Tibial nerve (tissue), 4 donors: ENCODE measurements around the gene PIM1. TPM values are rescaled to one million over a fixed set of nuclear protein-coding genes. Genes with fewer than 3 reads are reported as not detected.

Experiments used
- DNase-seq, 2 donors: peaks; one replicate each; pipeline ENCODE4 v3.0.0-alpha.2; 2019; ENCODE audit warnings: low spot score in 2 of 2
- H3K27ac ChIP-seq, 4 donors: fragments of 200-600 bp; sonication (generic) in 3 of 4; one replicate each; pipeline ENCODE4 v1.5.1; 2017 to 2019; ENCODE audit warnings: mild to moderate bottlenecking in 1 of 4
- H3K27me3 ChIP-seq, 2 donors: fragments of 200-600 bp; sonication (generic) in 1 of 2; one replicate each; pipeline versions ENCODE4 v1.5.1 to v1.6.0; 2017 to 2019
- H3K36me3 ChIP-seq, 3 donors: fragments of 200-600 bp; sonication (generic); one replicate each; pipeline ENCODE4 v1.5.1; 2018 to 2019
- H3K4me1 ChIP-seq, 4 donors: fragments of 200-600 bp; sonication (generic) in 3 of 4; one replicate each; pipeline ENCODE4 v1.5.1; 2017 to 2019
- H3K4me3 ChIP-seq, 4 donors: fragments of 200-600 bp; sonication (generic) in 3 of 4; one replicate each; pipeline ENCODE4 v1.5.1; 2017 to 2019; ENCODE audit warnings: mild to moderate bottlenecking in 1 of 4, moderate library complexity in 1 of 4
- H3K9me3 ChIP-seq, 4 donors: fragments of 200-600 bp; sonication (generic) in 3 of 4; one replicate each; pipeline ENCODE4 v1.5.1; 2017 to 2019
- EP300 ChIP-seq, 2 donors: sonication (generic); formaldehyde crosslinking; IDR thresholded peaks; one replicate each; pipeline ENCODE4 v1.6.1; 2017; ENCODE audit warnings: antibody characterized with exemption in 2 of 2, mild to moderate bottlenecking in 1 of 2
- POLR2A ChIP-seq, 2 donors: fragments of 450-650 bp; IDR thresholded peaks; one replicate each; pipeline ENCODE4 v1.6.1; 2017; ENCODE audit warnings: antibody characterized with exemption in 2 of 2, mild to moderate bottlenecking in 2 of 2, moderate library complexity in 2 of 2
- WGBS, 2 donors: methylation state at CpG; one replicate each; pipeline ENCODE4 v1.1.5; 2018; 5-methylcytosine and 5-hydroxymethylcytosine counted together
- total RNA-seq, 4 donors: library from RNA; depleted of rRNA; stranded (reverse); fragments of >200 nt; gene quantifications; one replicate each; pipeline ENCODE4 v1.1.0, GENCODE V29; 2016
- TF ChIP-seq, protein P1 (sequence below), 5 experiments: fragments of 200-600 bp in 3 of 5; fragments of 450-650 bp in 2 of 5; sonication (generic) in 3 of 5; IDR thresholded peaks; one replicate each; pipeline ENCODE4 v1.5.1; 2016 to 2019; ENCODE audit warnings: antibody characterized with exemption in 5 of 5, mild to moderate bottlenecking in 3 of 5, moderate library complexity in 2 of 5

Gene PIM1
- total RNA-seq, 4 donors from 2014 or later, result 2.8 to 22.8 (median 6.6) TPM

GRCh38 chr6:37174515-37175331 lies 4.8 kb downstream of the PIM1 start:
- Histone ChIP-seq H3K9me3 (no peaks in the 10 kb centered on the region), H3K27me3 (no peaks in the 10 kb centered on the region), H3K4me3 (no peak overlapping the region), H3K4me1 (peaks cover 0 to 35% (median 8%) of the 10 kb centered on the region in 4 donors), H3K36me3 (peaks cover 0 to 31% (median 18%) of the 10 kb centered on the region in 3 donors), H3K27ac (no peak overlapping the region)
- no peak for DNase-seq
- no peak for TF ChIP-seq POLR2A (IDR thresholded peaks at IDR 0.05)
- no peak for TF ChIP-seq EP300 (IDR thresholded peaks at IDR 0.05)
- TF ChIP-seq, protein P1, sequence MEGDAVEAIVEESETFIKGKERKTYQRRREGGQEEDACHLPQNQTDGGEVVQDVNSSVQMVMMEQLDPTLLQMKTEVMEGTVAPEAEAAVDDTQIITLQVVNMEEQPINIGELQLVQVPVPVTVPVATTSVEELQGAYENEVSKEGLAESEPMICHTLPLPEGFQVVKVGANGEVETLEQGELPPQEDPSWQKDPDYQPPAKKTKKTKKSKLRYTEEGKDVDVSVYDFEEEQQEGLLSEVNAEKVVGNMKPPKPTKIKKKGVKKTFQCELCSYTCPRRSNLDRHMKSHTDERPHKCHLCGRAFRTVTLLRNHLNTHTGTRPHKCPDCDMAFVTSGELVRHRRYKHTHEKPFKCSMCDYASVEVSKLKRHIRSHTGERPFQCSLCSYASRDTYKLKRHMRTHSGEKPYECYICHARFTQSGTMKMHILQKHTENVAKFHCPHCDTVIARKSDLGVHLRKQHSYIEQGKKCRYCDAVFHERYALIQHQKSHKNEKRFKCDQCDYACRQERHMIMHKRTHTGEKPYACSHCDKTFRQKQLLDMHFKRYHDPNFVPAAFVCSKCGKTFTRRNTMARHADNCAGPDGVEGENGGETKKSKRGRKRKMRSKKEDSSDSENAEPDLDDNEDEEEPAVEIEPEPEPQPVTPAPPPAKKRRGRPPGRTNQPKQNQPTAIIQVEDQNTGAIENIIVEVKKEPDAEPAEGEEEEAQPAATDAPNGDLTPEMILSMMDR (IDR thresholded peaks at IDR 0.05), result no peak
- WGBS, 2 donors, result 80 to 82% methylated on average over 10 of the region's 10 CpGs

DNA sequence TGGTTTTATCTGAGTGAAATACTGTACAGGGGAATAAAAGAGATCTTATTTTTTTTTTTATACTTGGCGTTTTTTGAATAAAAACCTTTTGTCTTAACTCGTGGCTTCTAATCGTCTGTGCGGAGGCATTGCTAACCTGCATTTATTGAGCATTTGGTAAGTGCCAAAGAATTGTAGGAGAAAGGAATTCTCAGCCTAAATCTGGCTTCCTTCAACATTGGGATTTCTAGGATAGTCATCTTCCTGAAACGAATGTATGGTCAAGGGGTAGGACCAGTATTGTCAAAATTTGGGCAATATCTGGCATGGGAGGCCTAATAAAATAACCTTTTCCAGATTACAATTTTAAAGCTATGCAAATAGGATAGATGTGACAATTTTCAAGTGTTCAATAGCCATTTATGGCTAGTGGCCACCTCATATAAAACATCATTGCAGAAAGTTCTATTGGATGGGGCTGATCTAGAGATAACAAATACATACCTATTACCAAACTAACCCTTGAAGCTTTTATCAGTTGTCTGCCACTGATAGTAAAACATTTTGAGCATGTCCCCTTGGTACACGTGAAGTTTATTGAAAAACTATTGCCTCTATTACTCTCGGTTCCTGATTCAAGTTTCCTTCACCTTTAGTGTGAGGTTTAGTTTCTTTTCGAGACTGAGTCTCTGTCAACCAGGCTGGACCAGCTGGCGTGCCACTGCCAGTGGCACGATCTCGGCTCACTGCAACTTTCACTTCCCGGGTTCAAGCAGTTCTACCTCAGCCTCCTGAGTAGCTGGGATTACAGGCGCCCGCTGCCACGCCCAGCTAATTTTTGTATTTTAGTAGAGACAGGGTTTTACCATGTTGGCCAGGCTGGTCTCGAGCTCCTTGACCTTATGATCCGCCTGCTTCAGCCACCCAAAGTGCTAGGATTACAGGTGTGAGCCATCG lies 5.6 kb downstream of the PIM1 start:
- no peak overlapping the region for H3K4me3 ChIP-seq
- DNase-seq, result no peak
- no peaks in the 10 kb centered on the region for H3K27me3 ChIP-seq
- H3K27ac ChIP-seq, result no peak overlapping the region
- TF ChIP-seq, protein P1 (IDR thresholded peaks at IDR 0.05), result no peak
- no peak for TF ChIP-seq POLR2A (IDR thresholded peaks at IDR 0.05)
- TF ChIP-seq EP300 (IDR thresholded peaks at IDR 0.05), result no peak
- 80 to 85% methylated on average over 18 of the region's 18 CpGs for WGBS, 2 donors
- peaks cover 0 to 34% (median 8%) of the 10 kb centered on the region in 4 donors for H3K4me1 ChIP-seq
- H3K36me3 ChIP-seq, result peaks cover 0 to 31% (median 18%) of the 10 kb centered on the region in 3 donors
- no peaks in the 10 kb centered on the region for H3K9me3 ChIP-seq

DNA sequence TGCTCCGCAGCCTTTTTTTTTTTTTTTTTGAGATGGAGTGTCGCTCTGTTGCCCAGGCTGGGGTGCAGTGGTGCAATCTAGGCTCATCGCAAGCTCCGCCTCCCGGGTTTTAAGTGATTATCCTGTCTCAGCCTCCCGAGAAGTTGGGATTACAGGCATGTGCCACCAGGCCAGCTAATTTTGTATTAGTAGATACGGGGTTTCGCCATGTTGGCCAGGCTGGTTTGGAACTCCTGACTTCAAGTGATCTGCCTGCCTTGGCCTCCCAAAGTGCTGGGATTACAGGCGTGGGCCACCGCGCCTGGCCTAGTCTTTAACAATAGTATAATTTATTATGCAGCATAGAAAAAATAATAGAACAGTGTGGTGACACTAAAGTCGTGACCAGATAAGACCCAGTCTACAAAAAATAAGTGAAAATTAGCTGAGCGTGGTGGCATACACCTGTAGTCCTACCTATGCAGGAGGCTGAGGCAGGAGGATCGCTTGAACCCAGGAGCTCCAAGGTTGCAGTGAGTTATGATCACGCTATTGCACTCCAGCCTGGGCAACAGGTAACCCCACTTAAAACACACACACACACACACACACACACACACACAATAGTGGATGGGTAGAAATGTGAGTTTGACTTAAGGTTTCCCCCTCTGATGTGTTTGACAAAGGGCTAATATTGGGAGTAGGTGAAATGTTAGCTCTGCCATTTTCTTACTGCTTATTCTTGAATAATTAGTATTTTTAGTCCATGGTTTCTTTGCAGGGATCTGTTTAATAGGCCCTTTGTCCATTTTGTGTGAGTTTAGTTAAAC lies 6.5 kb downstream of the PIM1 start:
- H3K36me3 ChIP-seq, result peaks cover 0 to 31% (median 18%) of the 10 kb centered on the region in 3 donors
- no peak overlapping the region for H3K4me3 ChIP-seq
- TF ChIP-seq EP300 (IDR thresholded peaks at IDR 0.05), result no peak
- no peak for TF ChIP-seq POLR2A (IDR thresholded peaks at IDR 0.05)
- TF ChIP-seq, protein P1 (IDR thresholded peaks at IDR 0.05), result no peak
- H3K4me1 ChIP-seq, result peaks cover 0 to 25% (median 8%) of the 10 kb centered on the region in 4 donors
- no peak for DNase-seq
- no peaks in the 10 kb centered on the region for H3K27me3 ChIP-seq
- WGBS, 2 donors, result 95 to 96% methylated on average over 15 of the region's 15 CpGs
- no peaks in the 10 kb centered on the region for H3K9me3 ChIP-seq
- H3K27ac ChIP-seq, result no peak overlapping the region

GRCh38 chr6:37177077-37177934 lies 7.4 kb downstream of the PIM1 start:
- Histone ChIP-seq H3K36me3 (peaks cover 0 to 31% (median 18%) of the 10 kb centered on the region in 3 donors), H3K9me3 (no peaks in the 10 kb centered on the region), H3K27ac (no peak overlapping the region), H3K4me3 (no peak overlapping the region), H3K4me1 (peaks cover 0 to 19% (median 7%) of the 10 kb centered on the region in 4 donors), H3K27me3 (no peaks in the 10 kb centered on the region)
- no peak for DNase-seq
- 62 to 63% methylated on average over 10 of the region's 10 CpGs for WGBS, 2 donors
- TF ChIP-seq EP300 (IDR thresholded peaks at IDR 0.05), result no peak
